Mesodermal cell (in vitro differentiated cells): Measurements from ENCODE around the gene CSRP2. TPM values are rescaled to one million over a fixed set of nuclear protein-coding genes. Genes with fewer than 3 reads are reported as not detected.

Source experiments
- H3K27ac ChIP-seq: 2 replicates; pipeline ENCODE4 v1.7.0; 2013; ENCODE audit warnings: mild to moderate bottlenecking, low read depth, low read length, moderate library complexity; ENCODE audit not compliant: severe bottlenecking
- H3K36me3 ChIP-seq: 2 replicates; pipeline ENCODE4 v1.7.1; 2013; ENCODE audit warnings: mild to moderate bottlenecking, low read length, moderate library complexity; ENCODE audit not compliant: control insufficient read depth, insufficient read depth
- H3K4me1 ChIP-seq: one replicate; pipeline ENCODE4 v1.7.1; 2013; ENCODE audit warnings: mild to moderate bottlenecking, low read length; ENCODE audit not compliant: insufficient read depth, control insufficient read depth, poor library complexity, severe bottlenecking
- H3K4me3 ChIP-seq: 2 replicates; pipeline ENCODE4 v1.7.0; 2013; ENCODE audit warnings: low read length, control low read depth, mild to moderate bottlenecking; ENCODE audit not compliant: insufficient read depth, poor library complexity, severe bottlenecking; ENCODE audit errors: extremely low read depth
- H3K9me3 ChIP-seq: 2 replicates; pipeline ENCODE4 v1.7.1; 2013; ENCODE audit warnings: mild to moderate bottlenecking, low read length, moderate library complexity; ENCODE audit not compliant: control insufficient read depth
- WGBS, 2 experiments: methylation state at CpG; one replicate each; pipeline ENCODE4 v1.1.5; 2013; ENCODE audit warnings: missing lambda C conversion rate in 2 of 2; ENCODE audit not compliant: insufficient coverage in 2 of 2; 5-methylcytosine and 5-hydroxymethylcytosine counted together
- polyA plus RNA-seq, 2 experiments: library from polyadenylated mRNA; stranded (reverse); fragments of 50-300 nt; gene quantifications; one replicate each; pipeline ENCODE4 v1.2.3, GENCODE V29; 2013

CSRP2 gene
- 207 TPM for polyA plus RNA-seq (2013, experiment 1 of 2)
- 210 TPM for polyA plus RNA-seq (2013, experiment 2 of 2)

DNA sequence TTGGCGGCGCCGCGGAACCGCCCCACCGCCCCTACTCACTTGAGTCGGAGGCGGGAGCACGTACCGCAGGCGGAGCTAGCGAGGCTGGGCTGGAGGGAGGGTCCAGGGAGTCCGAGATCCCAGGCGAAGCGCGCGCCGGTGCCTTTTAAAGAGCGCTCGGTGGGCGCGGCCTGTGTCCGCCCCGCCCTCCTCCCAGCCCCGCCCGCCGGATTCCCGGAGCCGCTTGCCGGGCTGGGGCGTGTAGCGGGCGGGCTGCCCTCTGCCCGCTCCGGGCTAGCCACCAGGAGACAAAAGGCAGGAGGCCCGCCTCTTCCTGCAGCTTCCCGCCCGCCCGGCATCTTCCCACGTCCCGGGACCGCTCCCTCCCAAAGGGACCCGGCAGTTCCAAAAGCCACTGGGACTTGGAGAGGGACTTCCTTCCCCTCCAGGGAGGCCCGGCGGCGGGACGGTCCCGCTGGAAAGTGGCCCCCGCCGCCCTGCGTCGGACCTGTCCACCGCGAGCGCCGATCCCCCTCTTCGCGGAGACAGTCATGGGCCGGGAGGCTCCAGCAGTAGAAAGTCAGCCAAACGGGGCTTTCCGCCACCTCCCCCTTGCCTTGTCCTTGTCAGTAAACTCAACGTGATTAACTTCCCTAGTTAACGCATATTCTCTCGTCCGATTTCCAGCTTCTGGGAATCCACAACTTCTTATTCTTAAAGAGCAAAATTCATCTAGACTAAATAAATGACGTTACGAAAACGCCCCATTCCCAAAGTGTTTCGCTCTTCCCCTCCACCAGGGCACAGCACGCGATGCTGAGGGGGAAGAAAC is at the start of gene CSRP2:
Gene CSRP2 (minus strand): TSS at position 121 of the 811 bp plus-strand sequence. CDS start 12,759 bp downstream, outside the sequence.
- H3K27ac ChIP-seq: peak within 1 kb of the TSS; percentile 97

DNA sequence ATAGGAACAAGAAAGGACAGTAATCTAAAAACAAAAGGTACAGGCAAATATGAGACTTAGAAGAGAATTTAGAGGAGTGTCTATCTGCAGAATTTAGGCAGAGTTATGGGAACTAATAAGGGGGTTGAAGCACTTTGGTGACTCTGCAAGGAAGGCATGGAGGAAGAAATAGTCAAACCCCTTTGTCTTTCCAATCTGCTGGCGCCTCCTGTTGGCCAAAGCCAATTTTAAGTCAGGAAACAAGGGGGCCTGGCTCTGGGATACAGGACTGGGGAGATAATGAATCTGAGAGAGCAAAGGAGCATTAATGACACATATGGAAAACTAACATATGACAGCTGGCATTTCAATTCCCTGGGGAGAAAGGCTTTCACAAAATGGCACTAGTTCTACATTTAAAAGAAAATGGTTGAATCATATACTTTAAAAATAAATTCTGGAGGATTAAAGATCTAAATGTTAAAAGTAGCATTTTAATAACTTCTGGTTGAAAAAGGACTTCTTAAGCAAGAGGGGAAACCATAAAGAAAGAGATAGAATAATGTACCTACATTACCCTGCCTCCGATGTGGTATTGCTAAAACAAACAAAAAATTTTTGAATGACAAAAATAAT is 48.5 kb upstream of the CSRP2 start:
- Histone ChIP-seq H3K4me1 (no peaks in the 10 kb centered on the region), H3K27ac (no peak overlapping the region), H3K9me3 (no peaks in the 10 kb centered on the region), H3K36me3 (no peaks in the 10 kb centered on the region), H3K4me3 (no peak overlapping the region)
- 13% methylated on average over 1 of the region's 2 CpGs; no CpG with 5 or more reads in 1 of the 2 experiments for WGBS, 2 experiments

More for the DNA sequence above, at the start of gene CSRP2:
- 0% methylated on average over 39 to 48 of the region's 71 CpGs for WGBS, 2 experiments
- H3K36me3 ChIP-seq: no peaks in the 10 kb centered on the region
- H3K4me1 ChIP-seq: peaks cover 24% of the 10 kb centered on the region
- H3K9me3 ChIP-seq: no peaks in the 10 kb centered on the region
- peak within 1 kb of the TSS; percentile 93 for H3K4me3 ChIP-seq

DNA sequence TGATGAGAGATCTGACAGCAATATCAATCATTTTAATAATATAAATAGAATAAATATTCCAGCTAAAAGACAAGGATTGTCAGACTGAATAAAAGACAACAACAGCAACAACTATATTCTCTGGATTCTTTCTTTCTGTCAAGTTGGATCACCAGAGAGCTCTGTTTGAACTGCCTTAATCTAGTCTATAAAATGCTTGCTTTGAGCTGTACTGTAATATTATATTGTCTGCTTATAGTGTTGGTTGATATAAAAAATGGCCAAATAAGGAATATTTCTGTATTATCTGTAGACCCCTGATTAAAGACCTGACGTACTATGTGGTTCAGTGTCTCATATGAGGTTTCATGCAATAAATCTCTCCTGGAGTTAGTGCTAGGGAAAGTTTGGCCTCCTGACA is 46.3 kb upstream of the CSRP2 start:
- Histone ChIP-seq H3K36me3 (no peaks in the 10 kb centered on the region), H3K27ac (no peak overlapping the region)
- WGBS, 2 experiments: 92 to 100% methylated on average over 1 of the region's 1 CpG

DNA sequence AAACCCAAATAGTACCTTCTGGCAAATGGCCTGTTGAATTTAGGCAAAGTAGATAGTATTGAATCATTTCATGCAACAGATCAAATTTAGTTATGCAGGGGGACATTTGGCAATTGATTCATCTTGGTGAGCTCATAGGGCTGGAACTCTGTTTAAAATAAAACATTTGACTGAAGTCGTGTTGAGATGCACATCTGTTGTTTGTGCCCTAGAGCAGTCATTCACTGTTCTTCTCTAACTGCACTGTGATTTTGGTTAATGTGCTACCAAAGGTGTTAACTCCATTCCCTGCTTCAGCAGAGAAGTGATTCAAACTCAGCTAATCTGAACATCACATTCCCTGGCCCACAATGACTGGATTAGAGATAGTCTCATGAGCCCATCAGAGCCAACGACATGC is 44.0 kb upstream of the CSRP2 start:
- H3K36me3 ChIP-seq: no peaks in the 10 kb centered on the region
- H3K9me3 ChIP-seq: no peaks in the 10 kb centered on the region
- H3K4me1 ChIP-seq: no peaks in the 10 kb centered on the region
- no peak overlapping the region for H3K4me3 ChIP-seq
- 90 to 92% methylated on average over 1 to 2 of the region's 2 CpGs for WGBS, 2 experiments
- no peak overlapping the region for H3K27ac ChIP-seq

More for the DNA sequence above, 46.3 kb upstream of the CSRP2 start:
- no peak overlapping the region for H3K4me3 ChIP-seq
- no peaks in the 10 kb centered on the region for H3K4me1 ChIP-seq
- no peaks in the 10 kb centered on the region for H3K9me3 ChIP-seq

DNA sequence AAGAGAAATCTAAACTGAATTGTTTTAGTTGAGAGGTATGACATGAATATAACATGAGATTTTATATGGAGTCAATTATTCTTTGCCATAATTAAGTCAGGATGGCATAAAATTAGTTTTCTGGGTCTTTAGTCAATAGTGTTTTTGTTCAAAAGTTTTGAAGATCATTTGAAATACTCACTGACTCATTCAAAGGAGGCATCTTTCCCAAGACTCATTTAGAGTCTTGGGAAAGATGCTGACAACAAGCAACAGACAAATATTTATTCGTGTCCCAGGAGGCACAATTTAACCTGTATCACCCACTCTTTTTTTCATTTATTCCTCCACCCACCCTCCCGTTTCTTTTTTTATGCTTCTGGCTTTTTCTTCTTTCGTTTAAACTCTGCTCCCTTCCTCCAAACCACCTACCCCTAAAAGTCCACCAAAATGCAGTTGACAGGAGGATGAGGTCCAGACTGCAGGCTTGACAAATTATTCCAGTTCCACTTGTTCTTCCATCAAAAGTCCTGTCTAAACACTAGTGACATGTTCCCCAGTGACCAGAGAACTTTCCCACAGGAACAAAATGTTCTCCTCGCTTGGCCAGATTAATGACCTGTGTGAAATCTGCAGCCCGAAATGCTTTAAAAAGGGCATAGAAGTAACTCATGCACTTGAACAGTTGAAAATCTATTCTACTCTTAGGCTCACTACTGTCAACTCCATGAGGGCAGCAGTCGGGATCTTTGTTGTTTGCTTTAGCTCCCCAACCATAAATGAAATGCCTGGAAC is 43.3 kb upstream of the CSRP2 start:
- Histone ChIP-seq H3K36me3 (no peaks in the 10 kb centered on the region), H3K4me3 (no peak overlapping the region), H3K27ac (no peak overlapping the region), H3K4me1 (no peaks in the 10 kb centered on the region), H3K9me3 (no peaks in the 10 kb centered on the region)
- 89 to 94% methylated on average over 5 of the region's 6 CpGs for WGBS, 2 experiments

DNA sequence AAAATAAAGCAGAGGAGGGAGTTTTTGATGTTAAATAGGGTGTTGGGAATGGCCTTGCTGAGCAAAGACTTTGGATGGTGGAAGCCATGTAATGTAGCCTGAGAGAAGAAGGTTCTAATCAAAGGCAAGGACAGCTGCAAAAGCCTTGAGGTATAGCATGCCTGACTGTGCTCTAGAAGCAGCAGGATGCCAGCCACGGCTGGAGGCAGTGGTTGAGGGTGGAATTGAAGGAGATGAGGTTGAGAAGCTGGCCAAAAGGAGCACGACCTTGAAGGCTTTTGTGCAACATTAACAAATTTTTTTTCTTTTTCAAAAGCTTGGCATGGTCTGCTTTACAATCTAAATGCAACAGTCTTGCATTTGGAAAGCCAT is 42.3 kb upstream of the CSRP2 start:
- Histone ChIP-seq H3K27ac (no peak overlapping the region), H3K9me3 (no peaks in the 10 kb centered on the region), H3K4me1 (peaks cover 5% of the 10 kb centered on the region), H3K36me3 (no peaks in the 10 kb centered on the region), H3K4me3 (no peak overlapping the region)
- WGBS, 2 experiments: 25 to 40% methylated on average over 1 of the region's 2 CpGs

DNA sequence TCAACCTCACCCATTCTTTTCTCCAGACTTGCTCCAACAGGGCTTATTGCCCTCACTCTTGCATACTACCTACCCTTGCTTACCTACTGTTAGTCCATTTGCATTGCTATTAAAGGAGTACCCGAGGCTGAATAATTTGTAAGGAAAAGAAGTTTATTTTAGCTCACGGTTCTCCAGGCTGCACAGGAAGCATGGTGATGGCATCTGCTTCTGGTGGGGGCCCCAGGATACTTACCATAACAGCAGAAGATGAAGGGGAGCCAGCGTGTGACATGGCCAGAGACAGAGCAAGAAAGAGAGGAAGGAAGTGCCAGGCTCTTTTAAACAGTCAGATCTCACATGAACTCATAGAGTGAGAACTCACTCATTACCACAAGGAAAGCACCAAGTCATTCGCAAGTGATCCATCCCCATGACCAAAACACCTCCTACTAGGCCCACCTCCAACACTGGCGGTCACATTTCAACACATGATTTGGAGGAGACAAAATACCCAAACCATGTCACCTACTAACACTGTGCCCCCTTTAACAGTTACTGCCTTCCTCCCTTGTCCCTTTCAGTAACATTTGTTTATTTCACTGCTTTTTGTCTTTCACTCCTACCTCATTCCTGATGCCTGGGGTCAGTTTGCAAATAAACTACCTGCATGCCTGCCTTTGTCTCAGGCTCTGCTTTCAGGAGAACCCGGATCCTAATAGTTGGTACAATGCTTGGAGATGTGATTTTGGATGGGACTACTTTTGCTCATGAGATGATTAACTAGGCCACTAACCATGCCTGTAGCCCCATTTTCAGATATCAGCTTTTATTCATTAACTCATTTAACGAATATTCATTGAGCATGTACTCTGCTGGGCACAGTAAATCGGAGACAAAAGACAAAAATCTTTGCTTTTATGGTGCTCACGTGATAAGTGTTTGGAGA is 41.6 kb upstream of the CSRP2 start:
- H3K9me3 ChIP-seq: no peaks in the 10 kb centered on the region
- H3K4me3 ChIP-seq: no peak overlapping the region
- H3K27ac ChIP-seq: no peak overlapping the region
- peaks cover 10% of the 10 kb centered on the region for H3K4me1 ChIP-seq
- 80 to 82% methylated on average over 7 of the region's 9 CpGs for WGBS, 2 experiments
- H3K36me3 ChIP-seq: no peaks in the 10 kb centered on the region

DNA sequence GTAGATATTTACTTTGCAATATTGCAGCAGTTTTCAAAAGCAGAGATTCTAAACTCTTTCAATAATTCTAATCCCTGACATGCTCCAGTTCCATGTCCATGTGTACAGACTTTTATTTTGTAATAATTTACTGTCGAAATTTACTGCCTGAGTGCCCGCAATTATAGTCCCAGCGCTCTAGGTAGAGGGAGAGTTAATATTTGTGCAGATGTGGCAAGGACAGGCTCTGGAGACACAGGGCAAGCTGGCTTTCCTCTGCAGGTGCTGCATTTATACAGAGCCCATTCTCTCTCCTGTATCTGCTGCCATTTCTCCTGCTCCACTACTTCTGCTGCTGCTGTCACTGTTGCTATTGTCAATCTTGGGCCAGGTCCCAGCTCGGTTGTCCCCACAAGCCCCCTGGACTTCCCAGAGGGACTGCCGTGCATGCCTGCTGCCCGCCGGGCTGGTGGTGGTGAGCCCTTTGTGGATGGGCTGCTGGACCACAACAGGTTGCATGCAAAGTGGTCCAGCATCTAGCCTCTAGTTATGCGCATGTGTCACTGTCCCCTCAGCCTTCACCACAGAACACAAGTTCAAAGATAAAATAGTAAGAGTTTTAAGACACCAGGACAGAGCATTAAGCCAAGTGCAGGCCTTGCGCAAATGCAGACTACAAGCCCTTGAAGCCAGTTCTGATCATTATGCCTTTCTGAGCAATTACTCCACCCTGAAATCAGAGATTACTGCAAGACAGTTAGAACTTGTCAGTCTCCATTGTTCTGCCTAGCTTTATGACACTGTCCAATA is 40.8 kb upstream of the CSRP2 start:
- WGBS, 2 experiments: 95 to 96% methylated on average over 3 to 5 of the region's 9 CpGs
- Histone ChIP-seq H3K27ac (no peak overlapping the region), H3K36me3 (no peaks in the 10 kb centered on the region), H3K4me3 (no peak overlapping the region), H3K9me3 (no peaks in the 10 kb centered on the region), H3K4me1 (peaks cover 13% of the 10 kb centered on the region)

DNA sequence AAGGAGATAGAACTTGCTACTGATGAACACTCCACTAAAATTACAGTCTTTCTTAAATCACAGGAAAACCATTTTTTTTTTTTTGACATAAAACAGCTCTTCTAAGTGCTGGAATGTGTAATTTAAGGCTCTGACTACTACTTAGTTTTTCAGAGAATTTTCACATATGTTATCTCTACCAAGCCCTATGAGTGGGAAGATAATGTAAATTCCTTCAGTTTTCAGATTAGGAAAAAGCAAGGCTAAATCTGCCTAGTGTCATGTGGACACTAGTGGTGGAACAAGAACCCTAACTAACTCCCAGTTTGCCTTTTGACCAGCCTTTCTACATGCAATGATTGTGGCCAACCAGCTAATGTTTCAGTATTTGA is 37.3 kb upstream of the CSRP2 start:
- H3K27ac ChIP-seq: peak overlapping the region; percentile 60
- no peak overlapping the region for H3K4me3 ChIP-seq
- H3K9me3 ChIP-seq: no peaks in the 10 kb centered on the region
- H3K4me1 ChIP-seq: peaks cover 13% of the 10 kb centered on the region
- H3K36me3 ChIP-seq: no peaks in the 10 kb centered on the region
